HCT116 (cell line): ENCODE measurements around the gene C19orf38.

Source experiments
- EZH2 ChIP-seq: fragments of 200-600 bp; sonication (generic); IDR thresholded peaks from 2 replicates; pipeline ENCODE4 v1.6.1; 2017; ENCODE audit warnings: antibody characterized with exemption, mixed run types
- POLR2A ChIP-seq: IDR thresholded peaks from 2 replicates; pipeline ENCODE4 v1.7.0; 2011; ENCODE audit warnings: borderline replicate concordance; ENCODE audit not compliant: insufficient read depth, insufficient read length; ENCODE audit errors: extremely low read depth
- POLR2AphosphoS5 ChIP-seq: IDR thresholded peaks from 2 replicates; pipeline ENCODE4 v1.6.1; 2011; ENCODE audit warnings: mild to moderate bottlenecking, low read depth, low read length, moderate library complexity
- REST ChIP-seq: IDR thresholded peaks from 2 replicates; pipeline ENCODE4 v1.6.1; 2012; ENCODE audit warnings: low read depth
- SIN3A ChIP-seq: IDR thresholded peaks from 2 replicates; pipeline ENCODE4 v1.6.1; 2012; ENCODE audit warnings: low read depth
- TCF7L2 ChIP-seq: IDR thresholded peaks from 2 replicates; pipeline ENCODE4 v1.7.0; 2011; ENCODE audit warnings: borderline replicate concordance, inconsistent platforms; ENCODE audit not compliant: insufficient read depth, insufficient read length; ENCODE audit errors: extremely low read depth
- TF ChIP-seq, protein P1 (sequence below), 3 experiments: fragments of 200-600 bp in 1 of 3; sonication (generic) in 1 of 3; IDR thresholded peaks in 2 of 3; conservative IDR thresholded peaks in 1 of 3; 2 replicates each; pipeline ENCODE4 v1.5.1; 2012 to 2017; ENCODE audit warnings: low read depth in 2 of 3, low read length in 2 of 3, antibody characterized with exemption in 1 of 3, borderline replicate concordance in 1 of 3, control low read depth in 1 of 3, mild to moderate bottlenecking in 1 of 3, mixed read lengths in 1 of 3, mixed run types in 1 of 3, moderate library complexity in 1 of 3; ENCODE audit not compliant: insufficient read depth in 1 of 3

DNA sequence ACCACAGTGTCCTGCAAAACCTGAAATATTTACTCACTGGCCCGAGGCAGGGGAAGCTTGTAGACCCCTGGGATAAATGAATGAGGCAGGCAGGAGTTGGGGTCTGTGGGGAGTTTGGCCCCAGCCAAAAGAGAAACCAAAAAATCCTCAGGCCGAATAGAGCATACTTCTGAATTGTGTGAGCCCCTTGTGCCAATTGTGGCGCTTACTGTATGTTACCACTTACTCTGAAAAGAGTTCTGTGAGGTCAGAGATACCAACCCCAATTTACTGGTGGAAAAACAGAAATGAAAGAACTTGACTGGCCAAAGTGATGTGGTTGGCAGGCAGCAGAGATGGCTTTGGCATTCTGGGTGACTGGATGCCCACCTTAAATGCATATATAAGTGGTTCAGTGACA is 30.0 kb downstream of the C19orf38 start:
- TF ChIP-seq TCF7L2, result no peak
- TF ChIP-seq POLR2AphosphoS5, result no peak
- TF ChIP-seq, protein P1, sequence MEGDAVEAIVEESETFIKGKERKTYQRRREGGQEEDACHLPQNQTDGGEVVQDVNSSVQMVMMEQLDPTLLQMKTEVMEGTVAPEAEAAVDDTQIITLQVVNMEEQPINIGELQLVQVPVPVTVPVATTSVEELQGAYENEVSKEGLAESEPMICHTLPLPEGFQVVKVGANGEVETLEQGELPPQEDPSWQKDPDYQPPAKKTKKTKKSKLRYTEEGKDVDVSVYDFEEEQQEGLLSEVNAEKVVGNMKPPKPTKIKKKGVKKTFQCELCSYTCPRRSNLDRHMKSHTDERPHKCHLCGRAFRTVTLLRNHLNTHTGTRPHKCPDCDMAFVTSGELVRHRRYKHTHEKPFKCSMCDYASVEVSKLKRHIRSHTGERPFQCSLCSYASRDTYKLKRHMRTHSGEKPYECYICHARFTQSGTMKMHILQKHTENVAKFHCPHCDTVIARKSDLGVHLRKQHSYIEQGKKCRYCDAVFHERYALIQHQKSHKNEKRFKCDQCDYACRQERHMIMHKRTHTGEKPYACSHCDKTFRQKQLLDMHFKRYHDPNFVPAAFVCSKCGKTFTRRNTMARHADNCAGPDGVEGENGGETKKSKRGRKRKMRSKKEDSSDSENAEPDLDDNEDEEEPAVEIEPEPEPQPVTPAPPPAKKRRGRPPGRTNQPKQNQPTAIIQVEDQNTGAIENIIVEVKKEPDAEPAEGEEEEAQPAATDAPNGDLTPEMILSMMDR (IDR thresholded peaks at IDR 0.05 in 2 of 3, conservative IDR thresholded peaks at IDR 0.05 in 1 of 3; ENCODE audit: borderline replicate concordance in 1 of 3, insufficient read depth in 1 of 3, low read depth in 2 of 3, low read length in 2 of 3), result no peak
- TF ChIP-seq EZH2, result no peak
- no peak for TF ChIP-seq SIN3A
- TF ChIP-seq REST, result no peak
- TF ChIP-seq POLR2A, result no peak
